IPS DF 19.7 (cell line): ENCODE results near the gene PPP1R9A.
"Not testable (repeated sequence)": the region's sequence is repeated elsewhere in the genome, so short reads cannot be mapped to it uniquely, and the experiment has no call there.

Experiments
- DNase-seq: peaks from one replicate; pipeline ENCODE4 v3.0.0-alpha.2; 2013; ENCODE audit warnings: low read depth, low spot score

Gene PPP1R9A

GRCh38 chr7:94975336-94975735, 67.9 kb downstream of the PPP1R9A start:
- DNase-seq = no peak

- no peak for DNase-seq
Observed at GRCh38 chr7:94980418-94981142, 73.2 kb downstream of the PPP1R9A start.

GRCh38 chr7:94995921-94996320, 88.5 kb downstream of the PPP1R9A start:
- DNase-seq = no peak

- DNase-seq = no peak
Observed at GRCh38 chr7:94996369-94996768, 89.0 kb downstream of the PPP1R9A start.

GRCh38 chr7:94997547-94997946, 90.2 kb downstream of the PPP1R9A start:
- no peak for DNase-seq

GRCh38 chr7:94998266-94999068, 91.1 kb downstream of the PPP1R9A start:
- no peak for DNase-seq

GRCh38 chr7:94999069-94999351, 91.6 kb downstream of the PPP1R9A start:
- no peak for DNase-seq

GRCh38 chr7:94999601-95000000, 92.2 kb downstream of the PPP1R9A start:
- not testable (repeated sequence) for DNase-seq

- no peak for DNase-seq
Observed at GRCh38 chr7:95001258-95001657, 93.9 kb downstream of the PPP1R9A start.

GRCh38 chr7:95001815-95002561, 94.6 kb downstream of the PPP1R9A start:
- DNase-seq = no peak

GRCh38 chr7:95002775-95003174, 95.4 kb downstream of the PPP1R9A start:
- no peak for DNase-seq

- no peak for DNase-seq
Observed at GRCh38 chr7:95004618-95005247, 97.3 kb downstream of the PPP1R9A start.

- no peak for DNase-seq
Observed at GRCh38 chr7:95006010-95006409, 98.6 kb downstream of the PPP1R9A start.

- not testable (repeated sequence) for DNase-seq
Observed at GRCh38 chr7:95008773-95009172, 101.4 kb downstream of the PPP1R9A start.

- DNase-seq = no peak
Observed at GRCh38 chr7:95011146-95011928, 103.9 kb downstream of the PPP1R9A start.

GRCh38 chr7:95011995-95012394, 104.6 kb downstream of the PPP1R9A start:
- no peak for DNase-seq

- DNase-seq = no peak
Observed at GRCh38 chr7:95018021-95018420, 110.6 kb downstream of the PPP1R9A start.

- DNase-seq = no peak
Observed at GRCh38 chr7:95026018-95026417, 118.6 kb downstream of the PPP1R9A start.

- no peak for DNase-seq
Observed at GRCh38 chr7:95026421-95027072, 119.2 kb downstream of the PPP1R9A start.

- DNase-seq = no peak
Observed at GRCh38 chr7:95027234-95027872, 120.0 kb downstream of the PPP1R9A start.
